Adrenal gland (tissue), 5 donors: ENCODE measurements around the gene WDHD1.

Experiments
- CTCF ChIP-seq, 6 experiments: fragments of 450-650 bp in 4 of 6; fragments of 200-600 bp in 2 of 6; sonication (generic) in 1 of 6; IDR thresholded peaks; 1 replicate in 5 of 6; 2 replicates in 1 of 6; pipeline versions ENCODE4 v1.5.1 to v1.8.0; 2016 to 2021; ENCODE audit warnings: antibody characterized with exemption in 6 of 6, mild to moderate bottlenecking in 2 of 6, moderate library complexity in 1 of 6
- POLR2A ChIP-seq, 2 donors: fragments of 450-650 bp; IDR thresholded peaks; one replicate each; pipeline ENCODE4 v1.6.1; 2017; ENCODE audit warnings: antibody characterized with exemption in 2 of 2, mild to moderate bottlenecking in 2 of 2, moderate library complexity in 1 of 2
- donor health status: DM: no; HTN: no; CAD: no.

GRCh38 chr14:54893151-54893760, 133.6 kb downstream of the WDHD1 start:
- no peak for TF ChIP-seq POLR2A (IDR thresholded peaks at IDR 0.05)
- TF ChIP-seq CTCF (IDR thresholded peaks at IDR 0.05): peak; percentile 63 to 77 (median 71)
